GM21528 (cell line): ENCODE data around the gene LSP1.

ENCODE experiments used
- ATAC-seq: cut with Tn5 transposase; IDR thresholded peaks from one replicate; pipeline ENCODE4 v1.9.1; 2021; ENCODE audit warnings: mild to moderate bottlenecking, moderate library complexity; ENCODE audit not compliant: unreplicated experiment, low FRiP score

Gene LSP1

GRCh38 chr11:1836011-1836945, 16.6 kb upstream of the LSP1 start:
- no peak for ATAC-seq

- ATAC-seq = peak; percentile 56
Measured at GRCh38 chr11:1837171-1838076, 15.5 kb upstream of the LSP1 start.

- ATAC-seq = no peak
Measured at GRCh38 chr11:1838077-1838425, 14.8 kb upstream of the LSP1 start.

GRCh38 chr11:1838426-1839144, 14.3 kb upstream of the LSP1 start, which contains the start of gene TNNI2:
TSS of gene TNNI2 (plus strand) at chr11:1838981. CDS start at chr11:1839697, 716 bp downstream.
- no peak for ATAC-seq

- no peak for ATAC-seq
Measured at GRCh38 chr11:1839204-1839923, 13.5 kb upstream of the LSP1 start.

- no peak for ATAC-seq
Measured at GRCh38 chr11:1839924-1840779, 12.7 kb upstream of the LSP1 start.

GRCh38 chr11:1840780-1841480, 12.0 kb upstream of the LSP1 start:
- ATAC-seq = no peak

- ATAC-seq = no peak
Measured at GRCh38 chr11:1841511-1842148, 11.3 kb upstream of the LSP1 start.

- ATAC-seq = no peak
Measured at GRCh38 chr11:1842149-1843097, 10.5 kb upstream of the LSP1 start.

GRCh38 chr11:1843098-1843473, 9.8 kb upstream of the LSP1 start:
- no peak for ATAC-seq

GRCh38 chr11:1843796-1844195, 9.1 kb upstream of the LSP1 start:
- no peak for ATAC-seq

- ATAC-seq = no peak
Measured at GRCh38 chr11:1844221-1845094, 8.4 kb upstream of the LSP1 start.

GRCh38 chr11:1845095-1845429, 7.8 kb upstream of the LSP1 start:
- no peak for ATAC-seq

GRCh38 chr11:1845561-1846452, 7.1 kb upstream of the LSP1 start:
- no peak for ATAC-seq

- no peak for ATAC-seq
Measured at GRCh38 chr11:1846453-1846932, 6.4 kb upstream of the LSP1 start.
